ENCODE data around the gene CACNA1D. TPM values are rescaled to one million over a fixed set of nuclear protein-coding genes. Genes with fewer than 3 reads are reported as not detected.
A peak's percentile ranks its signal among the peaks of the same experiment; 100 is the strongest.

Gene CACNA1D
- total and polyA plus RNA-seq, 2 donors (not counting 1 experiment from before 2014, with no cell fraction given), result 0.17 to 0.37 TPM

GRCh38 chr3:53795789-53796560 lies 301.6 kb downstream of the CACNA1D start:
- H3K4me1 ChIP-seq (ENCODE audit: control insufficient read depth, extremely low read depth, insufficient read depth, low read length), result no peaks in the 10 kb centered on the region
- DNase-seq (ENCODE audit: low read depth in 2 of 2), result no peak
- no peaks in the 10 kb centered on the region for H4K20me1 ChIP-seq (ENCODE audit: control insufficient read depth, extremely low read depth, insufficient read depth, low read length)
- H3K79me2 ChIP-seq (ENCODE audit: control insufficient read depth, insufficient read depth, low read length), result no peaks in the 10 kb centered on the region
- no peak overlapping the region for H3K4me3 ChIP-seq (replicated peaks in 1 of 4; ENCODE audit: control extremely low read depth in 1 of 4, insufficient read depth in 1 of 4, low read depth in 3 of 4, low read length in 4 of 4)
- no peaks in the 10 kb centered on the region for H3K27me3 ChIP-seq (ENCODE audit: control insufficient read depth, insufficient read depth, low read length)
- H3K27ac ChIP-seq (ENCODE audit: insufficient read depth, low read length), result no peak overlapping the region
- H2AFZ ChIP-seq (ENCODE audit: low read length), result no peak overlapping the region
- TF ChIP-seq CTCF (conservative IDR thresholded peaks at IDR 0.05 in 1 of 2, IDR thresholded peaks at IDR 0.05 in 1 of 2; ENCODE audit: low read depth in 1 of 2, low read length in 2 of 2), result no peak
- no peak for TF ChIP-seq EZH2 (IDR thresholded peaks at IDR 0.05; ENCODE audit: low read length, missing control alignments)
- no peak overlapping the region for H3K4me2 ChIP-seq (ENCODE audit: extremely low read depth, insufficient read depth, low read length)
- H3K9ac ChIP-seq (ENCODE audit: insufficient read depth, low read length), result no peak overlapping the region
- H3K36me3 ChIP-seq (ENCODE audit: control insufficient read depth, insufficient read depth, low read length), result no peaks in the 10 kb centered on the region
- no peaks in the 10 kb centered on the region for H3K9me3 ChIP-seq (ENCODE audit: control insufficient read depth, insufficient read depth, low read depth, low read length)

DNA sequence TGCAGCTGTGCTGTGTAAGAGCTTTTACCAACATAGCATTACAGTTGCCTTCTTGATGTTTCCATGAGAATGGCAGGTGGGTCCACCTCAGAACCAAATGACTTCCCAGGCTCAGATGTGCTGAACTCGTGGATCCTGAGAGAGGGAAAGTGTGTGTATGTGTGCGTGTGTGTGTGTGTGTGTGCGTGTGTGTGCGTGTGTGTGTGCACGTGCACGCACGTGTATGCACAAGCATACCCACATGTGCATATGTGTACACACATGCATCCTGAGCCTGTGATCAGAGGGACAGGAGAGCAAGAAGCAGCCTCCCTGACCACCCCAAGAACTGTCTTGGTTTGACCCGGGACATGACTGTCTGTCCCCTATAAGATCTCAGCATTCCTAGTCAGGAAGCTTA lies 303.7 kb downstream of the CACNA1D start:
- no peak overlapping the region for H3K4me3 ChIP-seq (replicated peaks in 1 of 4; ENCODE audit: control extremely low read depth in 1 of 4, insufficient read depth in 1 of 4, low read depth in 3 of 4, low read length in 4 of 4)
- no peak overlapping the region for H3K9ac ChIP-seq (ENCODE audit: insufficient read depth, low read length)
- no peak overlapping the region for H2AFZ ChIP-seq (ENCODE audit: low read length)
- no peak overlapping the region for H3K4me2 ChIP-seq (ENCODE audit: extremely low read depth, insufficient read depth, low read length)
- H3K27me3 ChIP-seq (ENCODE audit: control insufficient read depth, insufficient read depth, low read length), result no peaks in the 10 kb centered on the region
- no peaks in the 10 kb centered on the region for H3K9me3 ChIP-seq (ENCODE audit: control insufficient read depth, insufficient read depth, low read depth, low read length)
- TF ChIP-seq CTCF (conservative IDR thresholded peaks at IDR 0.05 in 1 of 2, IDR thresholded peaks at IDR 0.05 in 1 of 2; ENCODE audit: low read depth in 1 of 2, low read length in 2 of 2) (no peak), EZH2 (IDR thresholded peaks at IDR 0.05; ENCODE audit: low read length, missing control alignments) (no peak)
- H3K36me3 ChIP-seq (ENCODE audit: control insufficient read depth, insufficient read depth, low read length), result no peaks in the 10 kb centered on the region
- no peak for DNase-seq (ENCODE audit: low read depth in 2 of 2)
- H4K20me1 ChIP-seq (ENCODE audit: control insufficient read depth, extremely low read depth, insufficient read depth, low read length), result no peaks in the 10 kb centered on the region
- no peak overlapping the region for H3K27ac ChIP-seq (ENCODE audit: insufficient read depth, low read length)
- no peaks in the 10 kb centered on the region for H3K4me1 ChIP-seq (ENCODE audit: control insufficient read depth, extremely low read depth, insufficient read depth, low read length)
- H3K79me2 ChIP-seq (ENCODE audit: control insufficient read depth, insufficient read depth, low read length), result no peaks in the 10 kb centered on the region

DNA sequence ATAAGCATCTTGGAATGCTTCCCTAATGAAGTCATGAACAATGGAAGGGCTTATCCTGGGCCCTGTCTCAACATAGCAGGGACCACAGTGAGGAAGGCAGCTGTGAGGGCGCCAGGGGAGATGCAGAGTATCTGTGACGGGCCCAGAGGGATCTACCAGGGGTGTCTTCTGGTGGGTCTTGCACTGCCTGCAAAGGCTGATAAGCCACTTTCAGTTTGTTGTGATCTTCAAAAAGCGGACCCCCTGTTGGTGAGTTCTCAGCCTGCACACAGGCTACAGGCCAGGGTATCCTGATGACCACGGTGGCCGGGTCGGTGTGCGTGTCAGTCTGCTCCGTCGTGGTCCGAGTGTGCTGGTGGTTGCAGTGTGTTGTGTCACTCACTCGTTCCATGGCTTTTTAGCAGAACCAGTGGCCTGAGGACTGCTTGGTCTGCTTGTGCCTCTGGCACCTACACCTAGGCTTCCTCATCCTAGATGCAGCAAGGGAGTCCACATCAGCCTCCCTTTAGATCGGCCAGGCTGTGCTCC lies 305.0 kb downstream of the CACNA1D start:
- Histone ChIP-seq H3K36me3 (ENCODE audit: control insufficient read depth, insufficient read depth, low read length) (no peaks in the 10 kb centered on the region), H3K9ac (ENCODE audit: insufficient read depth, low read length) (no peak overlapping the region), H3K4me2 (ENCODE audit: extremely low read depth, insufficient read depth, low read length) (no peak overlapping the region), H3K27ac (ENCODE audit: insufficient read depth, low read length) (no peak overlapping the region), H4K20me1 (ENCODE audit: control insufficient read depth, extremely low read depth, insufficient read depth, low read length) (no peaks in the 10 kb centered on the region), H3K9me3 (ENCODE audit: control insufficient read depth, insufficient read depth, low read depth, low read length) (no peaks in the 10 kb centered on the region), H3K27me3 (ENCODE audit: control insufficient read depth, insufficient read depth, low read length) (no peaks in the 10 kb centered on the region), H3K4me3 (replicated peaks in 1 of 4; ENCODE audit: control extremely low read depth in 1 of 4, insufficient read depth in 1 of 4, low read depth in 3 of 4, low read length in 4 of 4) (no peak overlapping the region), H3K79me2 (ENCODE audit: control insufficient read depth, insufficient read depth, low read length) (no peaks in the 10 kb centered on the region), H3K4me1 (ENCODE audit: control insufficient read depth, extremely low read depth, insufficient read depth, low read length) (peaks cover under 1% of the 10 kb centered on the region), H2AFZ (ENCODE audit: low read length) (no peak overlapping the region)
- peak in 1 of 2 donors; percentile 44 for DNase-seq (ENCODE audit: low read depth in 2 of 2)
- TF ChIP-seq EZH2 (IDR thresholded peaks at IDR 0.05; ENCODE audit: low read length, missing control alignments), result no peak
- no peak for TF ChIP-seq CTCF (conservative IDR thresholded peaks at IDR 0.05 in 1 of 2, IDR thresholded peaks at IDR 0.05 in 1 of 2; ENCODE audit: low read depth in 1 of 2, low read length in 2 of 2)
